Calu3 (cell line): ENCODE results near the gene RASSF4. TPM values are rescaled to one million over a fixed set of nuclear protein-coding genes. Genes with fewer than 3 reads are reported as not detected.

Experiments
- BruUV-seq: library from RNA; stranded (reverse); fragments of 400-500 nt; replicated peaks from 2 replicates; lab custom pipeline; 2021; lab: Mats Ljungman, UMichigan
- CTCF ChIA-PET: fragments of 300-600 bp; sonication (Branson Sonifier 250); formaldehyde crosslinking; loops from one replicate; lab custom pipeline; 2022; ENCODE audit warnings: antibody characterized with exemption; lab: Charles Lee
- DNase-seq: peaks from one replicate; pipeline ENCODE4 v3.0.0; 2022
- H3K27ac Mint-ChIP-seq: one replicate; pipeline ENCODE4 v1.8.0; 2022; ENCODE audit warnings: mixed read lengths; ENCODE audit not compliant: unreplicated experiment
- H3K27me3 Mint-ChIP-seq: one replicate; pipeline ENCODE4 v1.8.0; 2022; ENCODE audit warnings: mixed read lengths; ENCODE audit not compliant: unreplicated experiment
- H3K36me3 Mint-ChIP-seq: one replicate; pipeline ENCODE4 v1.8.0; 2022; ENCODE audit warnings: mild to moderate bottlenecking, moderate library complexity, mixed read lengths; ENCODE audit not compliant: insufficient read depth, unreplicated experiment
- H3K4me1 Mint-ChIP-seq: one replicate; pipeline ENCODE4 v1.8.0; 2022; ENCODE audit warnings: mild to moderate bottlenecking, low read depth, mixed read lengths; ENCODE audit not compliant: unreplicated experiment
- H3K4me3 Mint-ChIP-seq: one replicate; pipeline ENCODE4 v1.8.0; 2022; ENCODE audit warnings: mild to moderate bottlenecking, low read depth, moderate library complexity, mixed read lengths; ENCODE audit not compliant: unreplicated experiment
- H3K9me3 Mint-ChIP-seq: one replicate; pipeline ENCODE4 v1.8.0; 2022; ENCODE audit warnings: low read depth, mixed read lengths; ENCODE audit not compliant: unreplicated experiment
- intact Hi-C: fragments of 100-400 bp; cut with micrococcal nuclease; formaldehyde crosslinking; loops from one replicate; pipeline ENCODE4 v1.10.0; 2022; ENCODE audit not compliant: unreplicated experiment
- total RNA-seq: library from RNA; stranded (reverse); gene quantifications from 2 replicates; pipeline ENCODE4 v1.2.3, GENCODE V29; 2022
- TF ChIP-seq, protein P1 (sequence below): fragments of 200-600 bp; IDR thresholded peaks from one replicate; pipeline ENCODE4 v1.8.0; 2022; ENCODE audit warnings: antibody characterized with exemption; ENCODE audit not compliant: unreplicated experiment

The RASSF4 gene
- total RNA-seq, 1 experiment from 2014 or later = 2.2 TPM

DNA sequence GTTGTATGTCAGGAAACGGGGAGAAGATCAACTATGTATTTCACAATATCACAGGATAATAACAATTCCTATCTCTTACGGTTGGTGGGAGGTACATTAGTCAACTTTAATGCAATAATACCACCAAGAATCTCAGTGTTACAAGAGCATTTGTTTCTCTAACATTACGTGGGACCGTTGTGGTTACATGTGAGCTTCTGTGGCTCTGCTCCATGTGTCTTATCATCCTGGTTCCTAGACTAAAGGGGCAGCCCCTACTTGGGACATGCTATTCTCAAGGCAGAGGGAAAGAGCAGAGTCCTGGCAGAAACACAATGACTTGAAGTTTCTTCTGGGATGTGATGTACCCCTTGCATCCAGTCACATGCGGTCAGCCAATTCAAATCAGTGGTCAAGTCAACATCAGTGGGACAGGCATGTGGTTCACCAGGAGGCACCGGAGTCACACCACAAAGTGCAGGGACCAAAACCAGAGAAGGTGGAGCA is 38.6 kb downstream of the RASSF4 start:
- Mint-ChIP-seq H3K27me3 (peaks cover 13% of the 10 kb centered on the region), H3K9me3 (peaks cover 8% of the 10 kb centered on the region), H3K36me3 (peaks cover 15% of the 10 kb centered on the region), H3K4me3 (no peak overlapping the region), H3K4me1 (peaks cover 13% of the 10 kb centered on the region), H3K27ac (no peak overlapping the region)
- CTCF ChIA-PET = no interaction called here
- TF ChIP-seq, protein P1, sequence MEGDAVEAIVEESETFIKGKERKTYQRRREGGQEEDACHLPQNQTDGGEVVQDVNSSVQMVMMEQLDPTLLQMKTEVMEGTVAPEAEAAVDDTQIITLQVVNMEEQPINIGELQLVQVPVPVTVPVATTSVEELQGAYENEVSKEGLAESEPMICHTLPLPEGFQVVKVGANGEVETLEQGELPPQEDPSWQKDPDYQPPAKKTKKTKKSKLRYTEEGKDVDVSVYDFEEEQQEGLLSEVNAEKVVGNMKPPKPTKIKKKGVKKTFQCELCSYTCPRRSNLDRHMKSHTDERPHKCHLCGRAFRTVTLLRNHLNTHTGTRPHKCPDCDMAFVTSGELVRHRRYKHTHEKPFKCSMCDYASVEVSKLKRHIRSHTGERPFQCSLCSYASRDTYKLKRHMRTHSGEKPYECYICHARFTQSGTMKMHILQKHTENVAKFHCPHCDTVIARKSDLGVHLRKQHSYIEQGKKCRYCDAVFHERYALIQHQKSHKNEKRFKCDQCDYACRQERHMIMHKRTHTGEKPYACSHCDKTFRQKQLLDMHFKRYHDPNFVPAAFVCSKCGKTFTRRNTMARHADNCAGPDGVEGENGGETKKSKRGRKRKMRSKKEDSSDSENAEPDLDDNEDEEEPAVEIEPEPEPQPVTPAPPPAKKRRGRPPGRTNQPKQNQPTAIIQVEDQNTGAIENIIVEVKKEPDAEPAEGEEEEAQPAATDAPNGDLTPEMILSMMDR = no peak
- intact Hi-C loops = no loop called here
- DNase-seq = no peak
- no TSS peak for BruUV-seq

DNA sequence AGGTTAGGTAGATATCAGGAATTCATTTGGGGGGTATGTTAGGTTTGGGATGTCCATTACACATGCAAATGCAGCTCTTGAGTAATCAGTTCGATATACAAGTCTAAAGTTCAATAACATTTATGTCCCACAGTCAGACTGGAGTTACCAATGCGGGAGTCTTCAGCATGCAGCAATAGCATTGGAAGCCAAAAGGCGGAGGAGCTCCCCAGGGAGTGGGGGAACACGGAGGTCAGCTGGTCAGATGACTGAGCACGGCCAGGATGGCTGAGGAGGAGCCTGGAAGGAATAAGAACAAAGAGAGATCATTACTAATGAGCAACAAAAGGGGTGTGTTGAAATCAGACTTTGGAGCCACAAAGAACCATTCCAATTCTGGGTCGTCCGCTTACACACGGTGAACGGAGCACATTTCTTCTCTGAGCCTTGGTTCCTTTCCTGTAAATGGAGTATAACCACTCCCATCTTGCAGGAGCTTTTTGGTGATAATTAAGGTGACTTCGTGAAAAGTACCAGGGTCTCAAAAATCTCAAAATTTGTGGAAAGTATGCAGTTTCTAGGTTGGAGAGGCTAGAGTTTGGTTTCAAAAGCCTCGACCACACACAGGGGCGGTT is 40.6 kb downstream of the RASSF4 start:
- Mint-ChIP-seq H3K27ac (peak overlapping the region; percentile 84), H3K9me3 (peaks cover 8% of the 10 kb centered on the region), H3K4me3 (peak overlapping the region; percentile 71), H3K4me1 (peaks cover 13% of the 10 kb centered on the region), H3K27me3 (peaks cover 13% of the 10 kb centered on the region), H3K36me3 (peaks cover 26% of the 10 kb centered on the region)
- intact Hi-C loops = loop anchor here (1.0 kb wide), 1 partner anchor 19 kb away; no protein-coding TSS in a partner anchor
- BruUV-seq = TSS peak; percentile 72
- CTCF ChIA-PET = no interaction called here
- no peak for DNase-seq
- TF ChIP-seq, protein P1 = no peak

DNA sequence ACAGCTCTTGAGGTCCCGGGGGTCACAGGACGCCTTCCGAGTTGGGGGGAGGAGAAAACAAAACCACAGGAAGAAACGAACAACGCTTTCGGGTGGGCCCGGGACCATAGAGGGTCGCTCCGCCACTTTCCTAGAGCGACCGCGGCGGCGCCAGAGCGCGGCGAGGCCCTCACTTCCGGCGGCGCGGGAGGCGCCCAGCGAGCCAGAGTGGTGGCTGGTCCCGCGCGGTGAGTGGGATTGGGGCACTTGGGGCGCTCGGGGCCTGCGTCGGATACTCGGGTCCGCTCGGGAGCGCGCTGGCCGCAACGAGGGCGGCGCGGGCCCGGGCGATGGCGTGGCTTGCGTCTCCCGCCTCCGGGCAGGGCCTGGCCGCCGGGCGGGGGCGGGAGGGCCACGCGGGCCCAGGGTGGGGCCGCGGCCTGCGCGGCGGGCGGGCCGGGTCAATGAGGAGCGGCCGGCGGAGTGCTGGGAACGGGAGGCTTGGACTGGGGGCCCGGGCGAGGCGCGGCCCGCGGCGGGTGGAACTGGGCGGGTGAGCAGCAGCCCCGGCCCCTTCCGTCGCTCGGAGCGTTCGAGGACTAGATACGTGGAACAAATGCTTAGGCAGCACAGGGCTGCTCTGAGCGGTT is 41.3 kb downstream of the RASSF4 start, which contains the start of gene ZNF22:
Gene ZNF22 (plus strand): TSS at position 172 of the 629 bp plus-strand sequence. CDS start 2,446 bp downstream, outside the sequence.
- CTCF ChIA-PET = interaction anchor here (1.0 to 1.5 kb wide), 4 partner anchors 19 to 68 kb away, joined by 3 to 9 read pairs (median 7); no protein-coding TSS in a partner anchor
- intact Hi-C loops = loop anchor here (1.0 kb wide), 1 partner anchor 20 kb away; no protein-coding TSS in a partner anchor
- Mint-ChIP-seq H3K4me3 (peak within 1 kb of the TSS; percentile 71), H3K27me3 (peaks cover 13% of the 10 kb centered on the region), H3K36me3 (peaks cover 26% of the 10 kb centered on the region), H3K9me3 (peaks cover 8% of the 10 kb centered on the region), H3K27ac (peak within 1 kb of the TSS; percentile 84), H3K4me1 (peaks cover 13% of the 10 kb centered on the region)
- TF ChIP-seq, protein P1 = no peak
- DNase-seq = peak; percentile 57
- no TSS peak for BruUV-seq

DNA sequence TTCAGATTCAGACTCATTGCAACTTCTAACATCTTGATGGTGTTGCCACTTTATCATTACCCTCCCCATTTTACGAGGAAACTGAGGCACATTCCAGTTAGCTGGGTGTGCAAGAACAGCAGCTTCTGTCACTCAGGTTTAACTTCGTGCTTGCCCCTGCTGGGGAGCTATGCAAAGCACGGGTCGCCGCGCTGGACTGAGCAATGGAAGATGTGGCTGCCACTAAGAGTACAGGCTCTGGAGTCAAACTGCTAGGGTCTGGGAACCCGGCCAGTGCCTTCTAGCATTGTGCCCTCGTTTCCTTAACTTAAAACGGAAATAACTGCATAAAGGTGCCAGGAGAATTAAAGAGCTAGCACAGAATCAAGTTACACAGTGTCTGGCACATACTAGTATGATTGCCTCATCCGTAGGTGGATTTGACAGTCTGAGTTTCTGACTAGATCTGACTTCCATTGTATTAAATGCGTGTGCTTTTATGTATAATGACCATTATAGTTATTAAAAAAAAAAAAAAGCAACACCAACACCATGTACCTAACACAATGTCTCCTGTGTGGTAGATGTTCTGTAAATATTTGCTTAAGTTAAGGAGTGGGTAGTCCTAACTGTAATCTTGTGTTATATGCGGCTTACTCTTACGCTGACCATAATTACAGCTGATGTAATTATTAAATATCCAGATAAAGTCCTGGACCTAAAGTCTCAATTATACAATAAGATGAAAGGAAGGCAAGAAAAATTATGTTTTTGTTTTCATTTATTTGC is 42.0 kb downstream of the RASSF4 start:
- peaks cover 13% of the 10 kb centered on the region for H3K27me3 Mint-ChIP-seq
- CTCF ChIA-PET = interaction anchor here (0.6 to 1.5 kb wide), 5 partner anchors 20 to 69 kb away, joined by 3 to 9 read pairs (median 7); no protein-coding TSS in a partner anchor
- intact Hi-C loops = no loop called here

More for the DNA sequence above, 42.0 kb downstream of the RASSF4 start:
- peak overlapping the region; percentile 71 for H3K4me3 Mint-ChIP-seq
- peaks cover 26% of the 10 kb centered on the region for H3K36me3 Mint-ChIP-seq
- TF ChIP-seq, protein P1 = no peak
- peak overlapping the region; percentile 47 for H3K27ac Mint-ChIP-seq
- BruUV-seq = no TSS peak
- peak; percentile 68 for DNase-seq
- peaks cover 13% of the 10 kb centered on the region for H3K4me1 Mint-ChIP-seq
- peaks cover 8% of the 10 kb centered on the region for H3K9me3 Mint-ChIP-seq
